Activated T-helper 1 cell treated with anti-CD3 and anti-CD28 coated beads, Interleukin-2, amount 50 U/mL, for 16 hours (primary cell): Measurements from ENCODE around the gene SPATA2.
"Not testable (repeated sequence)": the region's sequence is repeated elsewhere in the genome, so short reads cannot be mapped to it uniquely, and the experiment has no call there.

Experiments used
- DNase-seq, 2 donors: peaks; one replicate each; pipeline ENCODE4 v3.0.0-alpha.2; 2020; ENCODE audit warnings: low read depth in 1 of 2, low spot score in 1 of 2

SPATA2 gene

GRCh38 chr20:49885558-49886332 is 29.6 kb downstream of the SPATA2 start:
- DNase-seq: no peak

GRCh38 chr20:49883246-49883802 is 32.0 kb downstream of the SPATA2 start:
- no peak for DNase-seq

GRCh38 chr20:49882171-49882970 is 33.0 kb downstream of the SPATA2 start:
- no peak for DNase-seq

GRCh38 chr20:49880724-49881445 is 34.4 kb downstream of the SPATA2 start:
- no peak for DNase-seq

- DNase-seq: no peak
Measured at GRCh38 chr20:49880177-49880576, 35.2 kb downstream of the SPATA2 start.

- DNase-seq: no peak
Measured at GRCh38 chr20:49878977-49879376, 36.4 kb downstream of the SPATA2 start.

- no peak for DNase-seq
Measured at GRCh38 chr20:49877386-49877921, 37.9 kb downstream of the SPATA2 start.

- no peak for DNase-seq
Measured at GRCh38 chr20:49874696-49875095, 40.6 kb downstream of the SPATA2 start.

GRCh38 chr20:49872056-49872455 is 43.3 kb downstream of the SPATA2 start:
- DNase-seq: no peak

GRCh38 chr20:49871391-49871948 is 43.9 kb downstream of the SPATA2 start:
- DNase-seq: no peak

GRCh38 chr20:49870261-49870660 is 45.1 kb downstream of the SPATA2 start:
- no peak for DNase-seq

- DNase-seq: no peak
Measured at GRCh38 chr20:49868964-49869363, 46.4 kb downstream of the SPATA2 start.

GRCh38 chr20:49868538-49868937 is 46.8 kb downstream of the SPATA2 start:
- no peak for DNase-seq

- no peak for DNase-seq
Measured at GRCh38 chr20:49867453-49868215, 47.7 kb downstream of the SPATA2 start.

GRCh38 chr20:49866051-49866450 is 49.3 kb downstream of the SPATA2 start:
- no peak for DNase-seq

GRCh38 chr20:49865559-49865958 is 49.8 kb downstream of the SPATA2 start:
- DNase-seq: no peak

GRCh38 chr20:49863666-49864065 is 51.7 kb downstream of the SPATA2 start:
- DNase-seq: no peak

- no peak for DNase-seq
Measured at GRCh38 chr20:49862607-49863200, 52.6 kb downstream of the SPATA2 start.

- DNase-seq: not testable (repeated sequence)
Measured at GRCh38 chr20:49861232-49861631, 54.1 kb downstream of the SPATA2 start.

GRCh38 chr20:49859807-49860206 is 55.5 kb downstream of the SPATA2 start:
- DNase-seq: no peak
